ENCODE data around the gene CDK5R2.

Gene CDK5R2

DNA sequence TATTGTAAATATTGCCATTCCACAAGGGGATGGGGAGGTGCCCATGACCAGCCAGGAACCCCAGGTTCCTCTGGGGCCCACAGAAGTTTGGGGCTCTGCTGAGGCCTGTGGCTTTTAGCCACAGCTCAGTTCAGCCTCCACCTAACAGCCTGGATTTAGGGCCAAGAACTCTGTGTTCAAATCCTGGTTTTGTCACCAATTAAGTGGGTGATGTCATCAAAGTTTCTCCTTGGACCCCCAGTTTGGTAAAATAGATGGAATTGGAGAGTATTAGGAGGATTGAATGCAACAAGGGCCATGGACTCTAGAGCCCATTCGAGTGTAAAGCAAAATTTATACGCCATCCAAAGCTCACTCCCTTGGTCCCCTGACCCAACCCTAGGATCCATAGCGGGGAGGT lies 28.7 kb downstream of the CDK5R2 start:
- no peak for DNase-seq (ENCODE audit: low spot score)

DNA sequence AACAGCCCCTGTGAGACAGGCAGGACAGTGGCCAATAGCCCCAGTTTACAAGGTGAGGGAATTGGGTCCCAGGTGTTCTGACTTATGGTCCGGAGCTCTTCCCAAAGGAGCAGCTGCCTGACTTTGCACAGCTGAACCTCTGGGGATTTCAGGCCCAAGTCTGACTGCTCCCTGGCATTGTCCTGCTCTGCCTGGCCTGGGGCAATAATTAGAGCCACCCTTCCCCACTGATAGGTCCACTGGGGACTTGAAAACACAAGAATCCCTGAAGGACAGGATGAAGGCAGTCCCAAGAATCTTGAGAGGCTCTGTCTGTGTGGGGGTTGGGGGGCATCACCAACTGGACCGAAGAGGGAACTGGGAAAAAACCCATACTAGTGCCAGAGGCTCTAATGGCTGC lies 29.2 kb downstream of the CDK5R2 start:
- DNase-seq (ENCODE audit: low spot score) = no peak

DNA sequence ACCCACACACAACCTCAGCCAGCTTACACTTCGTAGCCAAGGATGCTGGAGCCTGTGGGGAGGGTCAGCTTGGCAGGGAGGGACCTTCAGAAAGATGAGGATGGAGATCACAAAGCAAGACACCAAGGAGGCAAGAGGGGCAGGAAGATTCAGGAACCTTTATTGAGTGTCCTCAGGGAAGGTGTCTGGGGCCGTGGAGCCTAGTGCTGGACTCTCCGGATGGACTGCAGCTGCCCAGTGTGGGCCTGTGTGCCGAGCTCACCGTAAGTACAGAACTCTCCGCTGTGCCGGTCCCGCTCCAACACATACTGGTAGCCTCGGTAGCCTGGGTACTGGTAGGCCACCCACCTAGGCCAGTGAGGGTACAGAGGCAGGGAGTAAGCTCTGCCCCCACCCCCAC lies 30.6 kb downstream of the CDK5R2 start:
- DNase-seq (ENCODE audit: low spot score) = no peak

DNA sequence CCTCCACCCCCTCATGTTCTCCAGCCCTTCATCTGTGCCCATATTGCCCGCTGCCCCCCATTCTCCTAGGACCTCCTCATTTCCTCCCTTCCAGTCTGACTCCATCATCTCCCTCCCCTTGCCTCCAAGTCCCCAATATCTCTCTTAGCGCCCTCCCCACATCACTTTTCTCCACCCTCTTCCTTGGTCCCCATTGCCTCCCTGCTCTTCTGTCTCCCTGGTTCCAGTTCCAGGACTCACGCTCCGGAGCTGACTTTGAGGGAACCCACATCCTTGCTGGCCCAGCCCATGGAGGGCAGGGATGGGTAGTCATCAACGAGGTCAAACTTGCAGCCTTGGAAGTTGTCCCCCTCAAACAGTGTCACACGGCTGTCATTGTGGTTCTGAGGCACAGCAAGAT lies 31.1 kb downstream of the CDK5R2 start:
- no peak for DNase-seq (ENCODE audit: low spot score)

DNA sequence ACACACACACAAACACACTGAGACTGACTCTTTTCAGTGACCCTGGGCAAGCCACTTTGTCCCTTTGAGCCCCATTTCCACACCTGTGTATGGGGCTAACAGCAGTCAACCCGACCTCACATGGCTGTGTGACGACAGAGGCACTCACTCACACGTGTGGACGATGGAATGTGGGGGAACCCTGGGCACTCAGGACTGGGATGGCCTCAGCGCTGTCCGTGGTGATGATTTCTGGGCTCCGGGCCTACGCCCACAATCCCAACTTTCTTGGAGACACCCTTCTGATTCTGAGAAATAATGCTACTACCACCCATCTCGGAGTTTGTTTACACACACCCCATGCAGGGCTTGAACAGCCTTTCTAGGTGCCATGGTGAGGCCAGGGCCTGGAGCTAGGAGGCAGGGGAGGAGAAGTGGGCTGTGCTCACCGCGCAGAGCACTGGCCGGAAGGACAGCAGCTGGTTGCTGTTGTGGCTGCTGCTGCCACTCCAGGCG lies 32.3 kb downstream of the CDK5R2 start:
- no peak for DNase-seq (ENCODE audit: low spot score)

DNA sequence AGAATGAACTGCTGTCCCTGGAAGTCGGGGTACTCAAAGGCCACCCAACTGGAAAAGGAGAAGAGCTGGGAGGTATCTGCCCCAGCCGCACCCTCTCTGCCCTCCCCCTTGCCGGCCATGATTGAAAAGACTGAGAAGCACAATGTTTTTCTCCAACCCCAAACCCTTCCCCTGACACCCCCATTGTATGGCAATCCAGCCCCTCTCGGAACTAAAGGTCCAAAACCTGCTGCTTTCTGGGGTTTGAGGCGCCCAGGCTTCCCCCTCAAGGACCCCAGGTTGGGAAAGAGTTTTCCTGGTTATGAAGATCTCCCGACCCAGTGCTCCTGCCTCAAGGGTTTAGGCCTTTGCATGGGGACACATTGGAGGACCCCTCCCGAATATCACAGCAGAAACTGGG lies 32.7 kb downstream of the CDK5R2 start:
- no peak for DNase-seq (ENCODE audit: low spot score)

DNA sequence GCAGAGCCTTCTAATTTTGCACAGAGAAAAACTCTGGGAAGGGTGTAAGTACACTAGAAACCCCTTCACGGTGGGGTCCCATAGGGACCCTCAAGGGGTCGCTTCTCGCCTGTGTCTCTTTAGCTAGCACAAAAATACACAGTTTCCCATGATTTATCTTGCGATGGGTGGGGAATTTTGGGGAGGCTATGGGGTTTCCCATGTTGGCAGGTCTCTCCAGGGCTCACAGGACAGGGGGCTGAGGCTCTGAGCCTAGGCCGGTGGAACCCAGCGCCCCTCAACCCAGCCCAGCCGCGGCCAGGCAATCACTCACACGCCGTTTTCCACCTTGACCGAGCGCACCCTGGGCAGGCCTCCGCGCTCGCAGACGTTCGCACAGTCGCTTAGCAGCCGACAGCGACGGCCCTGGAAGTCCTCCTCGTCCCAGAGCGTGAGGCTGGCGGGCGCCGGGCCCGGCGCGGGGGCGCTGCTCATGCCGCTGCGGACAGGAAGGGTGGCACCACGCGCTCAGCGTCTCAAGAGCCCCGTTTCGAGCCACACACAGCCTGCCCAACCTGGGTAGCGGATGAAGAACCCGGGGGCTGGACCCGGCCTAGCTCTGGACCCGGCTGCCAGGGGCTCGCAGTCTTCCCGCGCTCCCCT lies 33.4 kb downstream of the CDK5R2 start:
- no peak for DNase-seq (ENCODE audit: low spot score)

DNA sequence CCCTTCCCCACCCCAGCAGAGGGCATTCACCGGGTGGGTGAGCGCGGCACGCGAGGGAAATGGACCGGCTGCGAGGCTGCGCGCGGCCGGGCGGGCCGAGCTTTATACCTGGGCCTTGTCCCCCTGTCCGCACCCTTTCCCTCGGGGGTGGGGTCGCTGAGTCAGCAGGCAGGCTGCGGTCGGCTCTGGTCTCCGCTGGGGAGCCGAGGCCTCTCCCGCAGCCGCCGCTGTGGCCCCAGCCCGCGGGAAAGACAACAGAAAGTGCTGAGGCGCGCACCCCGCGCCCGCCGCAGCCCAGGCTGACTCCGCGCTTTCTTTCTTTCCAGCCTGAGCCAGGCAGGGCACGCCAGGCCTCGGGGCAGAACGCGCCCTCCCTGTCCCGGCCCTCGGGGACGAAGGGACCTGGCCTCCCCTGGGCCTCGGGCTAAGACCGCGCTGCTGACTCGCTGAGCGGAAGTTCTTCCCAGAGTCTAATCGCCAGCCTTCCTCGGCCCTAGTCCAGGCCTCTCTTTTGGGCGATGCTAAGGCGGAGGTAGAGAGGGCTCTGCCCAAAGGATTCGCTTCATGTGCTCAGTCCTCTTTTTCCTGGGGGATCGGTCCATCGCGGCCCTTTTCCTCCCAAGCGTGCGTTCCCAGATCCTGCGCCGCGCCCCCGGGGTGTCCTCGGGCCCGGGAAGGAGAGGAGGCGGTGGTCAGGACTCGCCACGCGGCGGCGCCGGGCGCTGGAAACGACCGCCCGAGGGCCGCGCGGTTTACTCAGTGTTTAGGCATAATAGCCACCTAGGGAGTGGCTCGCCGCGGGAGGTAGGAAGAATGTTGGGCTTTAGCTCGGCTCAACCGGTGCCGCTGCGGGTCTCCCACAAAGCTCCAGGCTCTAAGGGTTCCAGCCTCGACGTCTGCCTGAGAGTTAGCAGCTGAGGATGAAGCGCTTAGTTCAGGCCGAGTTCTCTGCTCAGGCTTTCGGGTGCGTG lies 34.2 kb downstream of the CDK5R2 start, which contains the start of gene CRYBA2:
CRYBA2 (minus strand) TSS at position 78 of the 971 bp plus-strand sequence. CDS start 246 bp downstream, outside the sequence.
- no peak for DNase-seq (ENCODE audit: low spot score)

DNA sequence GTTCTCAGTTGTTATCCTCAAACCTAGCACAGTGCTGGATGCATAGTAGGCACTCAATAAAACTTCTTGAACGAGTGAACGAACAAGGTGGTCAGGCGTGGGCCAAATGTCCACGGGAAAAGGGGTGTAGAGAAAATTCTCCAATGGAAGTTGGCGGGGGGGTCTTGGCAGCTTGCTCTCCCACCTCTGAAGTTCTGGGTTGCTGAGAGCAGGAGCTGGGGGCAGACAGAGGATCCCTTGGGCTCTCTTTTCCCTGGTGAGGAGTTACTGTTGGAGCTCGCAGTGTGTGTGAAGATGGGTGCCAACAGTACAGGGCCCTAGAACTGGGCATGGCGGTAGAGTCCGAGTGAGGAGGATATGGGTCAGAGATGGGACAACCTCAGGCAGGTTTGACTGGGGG lies 36.1 kb downstream of the CDK5R2 start:
- no peak for DNase-seq (ENCODE audit: low spot score)

DNA sequence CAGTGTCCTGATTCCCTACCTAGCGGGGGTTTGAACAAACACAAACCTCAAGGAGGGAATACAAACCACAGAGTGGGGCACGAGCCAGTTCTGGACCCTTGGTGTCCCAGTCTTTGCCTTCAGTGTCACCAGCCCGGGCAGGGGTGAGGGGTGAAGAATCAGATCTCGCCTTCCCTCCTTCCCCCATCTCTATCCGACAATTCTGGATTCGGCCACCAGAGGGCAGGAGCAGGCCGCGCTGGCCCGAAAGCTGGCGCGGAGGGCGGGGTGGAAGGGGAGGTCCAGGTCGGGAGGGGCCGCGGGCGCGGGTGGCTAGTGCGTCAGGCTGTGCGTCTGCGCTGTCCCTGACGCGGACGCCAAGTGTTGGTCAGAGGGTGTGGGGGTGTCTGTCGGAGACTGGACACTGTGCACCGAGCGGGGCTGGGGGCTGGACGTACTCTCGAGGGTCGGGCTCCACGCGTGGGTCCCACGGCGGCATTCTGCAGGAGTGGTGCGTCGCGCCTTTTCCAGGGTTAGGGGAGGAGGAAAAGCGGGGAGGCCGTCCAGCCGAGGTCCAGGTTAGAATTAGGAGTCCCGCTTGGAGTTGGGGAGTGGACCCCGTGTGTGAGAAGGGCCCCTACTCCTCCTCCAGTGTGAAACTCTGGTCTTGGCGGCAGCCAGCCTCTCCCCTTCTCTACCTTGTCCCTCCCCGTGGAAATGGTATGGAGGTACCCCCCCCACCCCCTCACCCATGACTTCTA lies 36.7 kb downstream of the CDK5R2 start:
- peak; percentile 85 for DNase-seq (ENCODE audit: low spot score)

DNA sequence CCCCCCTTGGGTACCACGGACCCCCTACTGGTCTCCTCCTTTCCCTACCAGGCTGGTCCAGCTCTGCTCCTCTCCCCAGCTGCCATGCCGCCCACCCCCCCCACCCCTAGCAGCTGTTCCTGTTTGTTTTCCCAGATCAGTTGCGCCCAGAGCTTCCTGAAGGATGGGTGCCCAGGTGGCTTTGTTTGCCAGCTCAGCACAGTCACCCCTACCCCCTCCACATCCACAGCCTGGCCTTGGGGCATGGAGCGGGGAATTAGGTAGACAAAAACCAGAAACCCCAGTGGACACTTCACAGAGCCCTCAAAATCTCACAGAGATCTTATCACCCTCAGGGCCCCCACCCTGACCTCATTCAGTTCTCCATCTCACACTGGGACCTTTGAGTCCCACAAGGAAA lies 37.5 kb downstream of the CDK5R2 start:
- DNase-seq (ENCODE audit: low spot score) = no peak

DNA sequence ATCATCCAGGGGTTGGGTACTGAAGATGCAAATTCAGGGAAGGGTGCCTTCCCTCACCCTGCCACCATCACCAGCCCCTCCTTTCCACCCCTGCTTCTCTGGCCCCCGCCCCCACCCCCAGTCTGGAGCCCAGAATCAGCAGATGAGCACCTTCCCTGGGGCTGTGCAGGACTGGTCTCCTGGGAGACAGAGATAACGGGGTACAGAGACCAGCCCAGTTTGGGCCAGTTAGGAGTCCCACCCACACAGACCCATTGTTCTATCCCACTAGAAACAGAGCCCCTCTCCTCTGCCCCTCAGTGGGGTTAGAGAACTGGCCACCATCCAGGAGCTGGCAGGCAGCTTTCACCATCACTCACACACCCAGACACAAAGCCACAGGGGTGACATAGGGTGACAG lies 38.3 kb downstream of the CDK5R2 start:
- no peak for DNase-seq (ENCODE audit: low spot score)

DNA sequence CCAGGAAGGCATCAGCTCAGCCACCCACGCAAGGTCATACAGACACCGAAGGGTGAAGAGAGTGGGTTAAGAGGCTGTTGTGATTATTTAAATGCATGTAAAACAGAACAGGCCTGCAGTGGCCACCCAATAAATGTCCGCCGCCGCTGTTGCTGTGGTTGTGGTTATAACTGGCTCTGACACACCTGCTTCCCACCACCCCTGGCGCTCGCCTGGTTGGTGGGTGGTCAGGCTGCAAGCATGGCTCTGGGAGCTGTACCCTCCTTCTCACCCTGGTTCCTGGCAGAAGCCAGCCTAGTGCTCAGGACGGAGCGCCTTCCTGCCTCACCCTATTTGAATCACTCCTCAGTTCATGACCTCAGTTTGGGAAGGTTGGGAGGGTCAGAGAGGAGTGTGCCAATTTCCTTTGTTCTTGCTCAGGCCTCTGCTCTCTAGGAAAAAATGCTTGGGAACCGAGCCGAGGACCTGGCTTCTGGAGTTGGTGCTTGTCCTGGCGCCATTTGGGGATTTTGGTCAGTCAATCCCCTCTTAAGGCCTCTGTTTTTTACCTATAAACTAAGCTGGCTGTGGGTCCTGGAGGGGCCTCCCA lies 39.0 kb downstream of the CDK5R2 start:
- DNase-seq (ENCODE audit: low spot score) = no peak

DNA sequence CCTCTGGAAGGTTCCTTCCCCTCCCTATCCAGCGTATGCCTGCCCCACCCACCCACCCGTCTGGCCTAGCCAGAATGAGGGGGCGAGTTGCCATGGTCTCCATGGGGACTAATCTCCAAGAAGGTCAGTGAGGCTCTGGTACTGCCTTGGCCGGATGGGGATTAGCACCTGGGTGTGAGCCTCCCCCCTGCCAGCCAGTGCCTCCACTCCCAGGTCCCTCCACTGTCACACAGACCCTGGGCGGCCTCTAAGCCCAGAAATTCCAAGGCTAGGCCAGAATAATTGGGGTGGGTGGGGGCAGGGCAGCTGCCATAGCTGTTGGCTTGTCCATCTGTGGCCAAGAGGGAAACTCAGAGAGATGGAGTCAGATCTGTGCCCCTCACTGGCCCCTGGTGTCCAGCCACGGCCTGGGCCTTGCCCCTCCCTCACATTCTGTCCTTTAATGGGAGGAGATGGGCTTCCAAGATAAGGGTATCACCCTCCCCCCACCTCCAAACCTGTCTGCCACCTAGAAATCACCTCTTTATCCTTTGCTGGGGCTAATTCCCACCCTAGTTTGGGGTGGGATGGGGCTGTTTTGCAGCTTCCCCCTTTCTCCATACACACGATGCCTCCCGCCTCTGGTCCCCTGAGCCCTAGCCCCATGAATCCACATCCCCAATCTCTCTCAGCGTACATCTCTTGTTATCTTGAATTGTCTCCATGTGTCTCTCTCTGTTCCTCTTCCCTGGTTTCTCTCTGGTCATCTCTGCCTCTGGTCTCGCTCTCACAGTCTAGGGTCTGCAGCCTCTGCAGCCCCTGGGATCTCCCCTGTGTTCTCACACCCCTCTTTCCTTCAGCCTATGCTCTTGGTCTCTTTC lies 39.8 kb downstream of the CDK5R2 start:
- no peak for DNase-seq (ENCODE audit: low spot score)

DNA sequence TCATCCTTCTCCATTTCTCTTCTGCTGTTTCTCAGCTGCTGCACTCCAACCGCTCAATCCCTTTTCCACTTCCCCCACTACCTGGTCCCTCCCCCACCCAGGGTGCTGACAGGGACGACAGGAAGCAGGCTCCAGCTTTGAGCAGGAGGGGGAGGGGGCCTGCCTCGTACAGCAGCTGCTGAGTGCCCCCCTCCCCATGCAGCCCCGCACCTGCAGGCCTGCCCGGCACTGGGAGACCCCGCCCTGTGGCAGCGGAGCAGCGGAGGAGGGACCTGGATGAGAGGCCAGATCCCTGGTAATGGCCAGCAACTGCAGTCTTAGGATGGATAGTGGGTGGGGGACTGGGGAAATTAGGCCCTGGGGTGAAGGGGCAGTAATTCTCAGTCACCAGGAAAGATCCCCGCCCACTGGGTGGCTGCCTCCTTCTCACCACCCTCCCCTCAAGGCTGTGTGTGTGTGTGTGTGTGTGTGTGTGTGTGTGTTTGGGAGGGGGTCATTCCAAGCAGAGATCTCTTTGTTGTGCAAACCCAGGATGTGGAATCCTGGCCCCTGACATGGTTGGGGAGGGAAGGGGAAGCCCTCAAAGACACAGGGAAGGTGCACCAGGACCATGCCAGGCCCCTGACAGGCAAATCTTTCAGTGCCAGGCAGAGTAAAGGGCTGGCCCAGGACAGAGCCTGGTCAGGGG lies 40.6 kb downstream of the CDK5R2 start:
- no peak for DNase-seq (ENCODE audit: low spot score)

DNA sequence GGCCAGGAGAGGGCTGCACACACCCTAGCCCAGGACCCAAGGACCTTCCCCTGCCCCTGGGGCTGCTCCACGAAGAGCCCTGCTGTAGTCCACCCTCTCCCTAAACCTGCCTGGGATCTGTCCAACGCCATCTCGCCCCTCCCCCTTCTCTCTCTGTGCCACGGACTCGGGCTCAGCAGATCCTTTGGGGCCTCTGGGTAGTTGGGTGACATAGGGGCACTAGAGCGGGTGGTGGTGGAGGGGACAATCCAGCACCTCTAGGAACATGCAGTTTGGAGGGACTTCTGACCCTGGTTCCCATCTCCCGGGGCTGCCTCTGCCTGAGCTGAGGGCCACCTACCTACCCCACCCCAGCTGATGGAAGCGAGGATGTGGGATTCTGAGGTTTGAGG lies 41.1 kb downstream of the CDK5R2 start:
- DNase-seq (ENCODE audit: low spot score) = no peak

DNA sequence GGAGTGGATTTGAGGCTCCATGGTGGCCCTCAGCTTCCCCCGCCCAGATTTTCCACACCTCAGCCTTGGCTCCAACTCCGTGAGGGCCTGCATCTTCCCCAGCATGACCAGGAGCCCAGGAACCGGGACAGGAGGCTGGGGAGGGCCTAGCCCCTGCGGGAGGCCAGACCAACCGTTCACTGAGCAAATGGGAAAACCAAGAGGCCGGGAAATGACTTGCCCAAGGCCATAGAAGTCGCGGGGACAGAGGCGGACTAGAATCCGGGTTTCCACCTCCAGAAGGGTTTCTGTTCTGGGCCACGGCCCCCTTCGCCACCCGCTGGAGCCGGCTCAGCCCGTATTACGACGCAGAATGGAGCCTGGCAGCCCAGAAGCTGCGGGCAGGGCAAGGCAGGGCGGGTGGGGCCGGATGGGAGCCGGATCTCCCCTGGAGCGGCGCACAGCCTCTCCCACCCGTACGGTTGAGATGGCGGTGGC lies 41.7 kb downstream of the CDK5R2 start:
- no peak for DNase-seq (ENCODE audit: low spot score)

DNA sequence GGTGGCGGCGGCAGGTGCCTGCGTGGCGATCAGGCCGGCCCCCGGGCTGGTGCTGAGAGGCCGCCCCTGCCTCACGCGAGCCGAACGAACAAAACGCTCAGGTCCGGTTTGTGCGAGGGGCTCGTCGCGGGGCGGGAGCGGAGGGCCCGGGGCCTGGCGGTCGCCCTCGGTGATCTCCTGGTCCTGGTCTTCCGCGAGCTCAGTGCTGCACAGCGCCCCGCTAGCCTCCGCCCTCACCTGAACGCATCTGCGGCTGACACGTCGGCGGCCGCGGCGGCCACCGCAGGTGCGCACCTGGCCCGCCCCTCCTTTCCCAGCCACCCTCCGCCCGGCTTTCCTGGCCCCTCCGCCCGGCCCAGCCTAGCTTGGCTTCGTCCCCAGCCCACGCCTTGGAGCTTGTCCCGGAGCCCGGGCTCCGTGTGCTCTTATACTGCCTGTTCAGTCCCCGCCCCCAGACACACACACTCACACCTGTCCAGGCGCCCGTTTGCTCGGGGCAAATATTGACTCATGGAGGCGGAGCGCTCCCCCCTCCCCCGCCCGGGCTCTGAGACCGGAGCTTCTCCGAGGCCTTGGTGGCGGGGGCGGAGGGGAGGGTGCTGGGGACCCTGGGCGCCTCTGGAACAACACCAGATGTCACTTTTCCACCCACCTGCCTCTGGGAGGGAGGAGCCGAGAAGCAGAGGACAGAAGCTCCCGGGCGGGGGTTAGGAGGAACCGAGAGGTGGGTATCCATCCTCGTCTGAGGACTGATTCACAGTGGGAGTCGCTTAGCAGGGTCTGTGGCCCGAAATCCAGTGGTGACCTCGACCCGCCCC lies 42.3 kb downstream of the CDK5R2 start:
- no peak for DNase-seq (ENCODE audit: low spot score)

Data from germinal center (tissue), 1 donor.